ENCODE measurements around the gene CASQ1. TPM values are rescaled to one million over a fixed set of nuclear protein-coding genes. Genes with fewer than 3 reads are reported as not detected.

CASQ1 gene
- total RNA-seq, 4 donors from 2014 or later = 0.48 to 0.69 TPM; not detected in 2

- TF ChIP-seq CTCF (IDR thresholded peaks at IDR 0.05) = no peak
- DNase-seq (ENCODE audit: low spot score) (no peak), ATAC-seq (ENCODE audit: low FRiP score) (no peak)
Measured at GRCh38 chr1:160177667-160178066, 12.7 kb upstream of the CASQ1 start.

- TF ChIP-seq CTCF (IDR thresholded peaks at IDR 0.05) = no peak
- DNase-seq (ENCODE audit: low spot score) (no peak), ATAC-seq (ENCODE audit: low FRiP score) (no peak)
Measured at GRCh38 chr1:160178731-160179130, 11.6 kb upstream of the CASQ1 start.

- DNase-seq (ENCODE audit: low spot score) (no peak), ATAC-seq (ENCODE audit: low FRiP score) (no peak)
- TF ChIP-seq CTCF (IDR thresholded peaks at IDR 0.05) = no peak
Measured at GRCh38 chr1:160179336-160179735, 11.0 kb upstream of the CASQ1 start.

GRCh38 chr1:160186246-160186645, 4.1 kb upstream of the CASQ1 start:
- TF ChIP-seq CTCF (IDR thresholded peaks at IDR 0.05) = no peak
- DNase-seq (ENCODE audit: low spot score) (no peak), ATAC-seq (ENCODE audit: low FRiP score) (no peak)

GRCh38 chr1:160186729-160187128, 3.6 kb upstream of the CASQ1 start:
- no peak for TF ChIP-seq CTCF (IDR thresholded peaks at IDR 0.05)
- ATAC-seq (ENCODE audit: low FRiP score) (no peak), DNase-seq (ENCODE audit: low spot score) (no peak)

- no peak for DNase-seq (ENCODE audit: low spot score)
- TF ChIP-seq CTCF (IDR thresholded peaks at IDR 0.05) = no peak
- ATAC-seq (ENCODE audit: low FRiP score) = no peak
Measured at GRCh38 chr1:160187407-160187806, 3.0 kb upstream of the CASQ1 start.

- ATAC-seq (ENCODE audit: low FRiP score) = no peak
- DNase-seq (ENCODE audit: low spot score) = no peak
- TF ChIP-seq CTCF (IDR thresholded peaks at IDR 0.05) = no peak
Measured at GRCh38 chr1:160188341-160188740, 2.0 kb upstream of the CASQ1 start.

All from omental fat pad (tissue), 4 donors.